Measurements from ENCODE around the gene BAIAP2L1.
"Not testable (repeated sequence)": the region's sequence is repeated elsewhere in the genome, so short reads cannot be mapped to it uniquely, and the experiment has no call there.

The BAIAP2L1 gene

GRCh38 chr7:98315994-98316527 is 84.8 kb downstream of the BAIAP2L1 start:
- not testable (repeated sequence) for H3K9ac ChIP-seq (ENCODE audit: low read length); H3K27me3 ChIP-seq (replicated peaks; ENCODE audit: control insufficient read depth, insufficient read depth, low read length); H3K9me3 ChIP-seq (ENCODE audit: control insufficient read depth, low read length); DNase-seq (ENCODE audit: low read depth); H3K4me3 ChIP-seq (ENCODE audit: low read length); H3K36me3 ChIP-seq (ENCODE audit: control insufficient read depth, insufficient read depth, low read length, severe bottlenecking); H3K4me1 ChIP-seq (ENCODE audit: control insufficient read depth, insufficient read depth, low read length)

- Histone ChIP-seq H3K4me1 (ENCODE audit: control insufficient read depth, insufficient read depth, low read length) (no peaks in the 10 kb centered on the region), H3K9me3 (ENCODE audit: control insufficient read depth, low read length) (no peaks in the 10 kb centered on the region), H3K9ac (ENCODE audit: low read length) (no peak overlapping the region), H3K36me3 (ENCODE audit: control insufficient read depth, insufficient read depth, low read length, severe bottlenecking) (no peaks in the 10 kb centered on the region), H3K27me3 (replicated peaks; ENCODE audit: control insufficient read depth, insufficient read depth, low read length) (no peaks in the 10 kb centered on the region), H3K4me3 (ENCODE audit: low read length) (no peak overlapping the region)
- no peak for DNase-seq (ENCODE audit: low read depth)
Measured at GRCh38 chr7:98315318-98315993, 85.4 kb downstream of the BAIAP2L1 start.

- H3K27me3 ChIP-seq (replicated peaks; ENCODE audit: control insufficient read depth, insufficient read depth, low read length): no peaks in the 10 kb centered on the region
- no peaks in the 10 kb centered on the region for H3K9me3 ChIP-seq (ENCODE audit: control insufficient read depth, low read length)
- no peak overlapping the region for H3K4me3 ChIP-seq (ENCODE audit: low read length)
- peaks cover 2% of the 10 kb centered on the region for H3K36me3 ChIP-seq (ENCODE audit: control insufficient read depth, insufficient read depth, low read length, severe bottlenecking)
- H3K9ac ChIP-seq (ENCODE audit: low read length): no peak overlapping the region
- no peaks in the 10 kb centered on the region for H3K4me1 ChIP-seq (ENCODE audit: control insufficient read depth, insufficient read depth, low read length)
- no peak for DNase-seq (ENCODE audit: low read depth)
Measured at GRCh38 chr7:98314469-98314868, 86.4 kb downstream of the BAIAP2L1 start.

- peaks cover 7% of the 10 kb centered on the region for H3K36me3 ChIP-seq (ENCODE audit: control insufficient read depth, insufficient read depth, low read length, severe bottlenecking)
- H3K9ac ChIP-seq (ENCODE audit: low read length): no peak overlapping the region
- H3K9me3 ChIP-seq (ENCODE audit: control insufficient read depth, low read length): no peaks in the 10 kb centered on the region
- no peak for DNase-seq (ENCODE audit: low read depth)
- no peak overlapping the region for H3K4me3 ChIP-seq (ENCODE audit: low read length)
- no peaks in the 10 kb centered on the region for H3K4me1 ChIP-seq (ENCODE audit: control insufficient read depth, insufficient read depth, low read length)
- H3K27me3 ChIP-seq (replicated peaks; ENCODE audit: control insufficient read depth, insufficient read depth, low read length): no peaks in the 10 kb centered on the region
Measured at GRCh38 chr7:98312201-98312600, 88.7 kb downstream of the BAIAP2L1 start.

- Histone ChIP-seq H3K4me3 (ENCODE audit: low read length) (no peak overlapping the region), H3K9me3 (ENCODE audit: control insufficient read depth, low read length) (no peaks in the 10 kb centered on the region), H3K36me3 (ENCODE audit: control insufficient read depth, insufficient read depth, low read length, severe bottlenecking) (peaks cover 13% of the 10 kb centered on the region), H3K27me3 (replicated peaks; ENCODE audit: control insufficient read depth, insufficient read depth, low read length) (no peaks in the 10 kb centered on the region), H3K4me1 (ENCODE audit: control insufficient read depth, insufficient read depth, low read length) (no peaks in the 10 kb centered on the region), H3K9ac (ENCODE audit: low read length) (no peak overlapping the region)
- no peak for DNase-seq (ENCODE audit: low read depth)
Measured at GRCh38 chr7:98309566-98309965, 91.3 kb downstream of the BAIAP2L1 start.

GRCh38 chr7:98307971-98308466 is 92.9 kb downstream of the BAIAP2L1 start:
- Histone ChIP-seq H3K9ac (ENCODE audit: low read length) (no peak overlapping the region), H3K4me1 (ENCODE audit: control insufficient read depth, insufficient read depth, low read length) (no peaks in the 10 kb centered on the region), H3K4me3 (ENCODE audit: low read length) (no peak overlapping the region), H3K27me3 (replicated peaks; ENCODE audit: control insufficient read depth, insufficient read depth, low read length) (no peaks in the 10 kb centered on the region), H3K9me3 (ENCODE audit: control insufficient read depth, low read length) (no peaks in the 10 kb centered on the region), H3K36me3 (ENCODE audit: control insufficient read depth, insufficient read depth, low read length, severe bottlenecking) (peaks cover 13% of the 10 kb centered on the region)
- DNase-seq (ENCODE audit: low read depth): no peak

- Histone ChIP-seq H3K36me3 (ENCODE audit: control insufficient read depth, insufficient read depth, low read length, severe bottlenecking) (peaks cover 13% of the 10 kb centered on the region), H3K4me3 (ENCODE audit: low read length) (no peak overlapping the region), H3K9ac (ENCODE audit: low read length) (no peak overlapping the region), H3K4me1 (ENCODE audit: control insufficient read depth, insufficient read depth, low read length) (no peaks in the 10 kb centered on the region), H3K9me3 (ENCODE audit: control insufficient read depth, low read length) (no peaks in the 10 kb centered on the region), H3K27me3 (replicated peaks; ENCODE audit: control insufficient read depth, insufficient read depth, low read length) (no peaks in the 10 kb centered on the region)
- DNase-seq (ENCODE audit: low read depth): no peak
Measured at GRCh38 chr7:98305951-98306535, 94.8 kb downstream of the BAIAP2L1 start.

GRCh38 chr7:98303906-98304305 is 97.0 kb downstream of the BAIAP2L1 start:
- Histone ChIP-seq H3K27me3 (replicated peaks; ENCODE audit: control insufficient read depth, insufficient read depth, low read length) (no peaks in the 10 kb centered on the region), H3K4me3 (ENCODE audit: low read length) (no peak overlapping the region), H3K36me3 (ENCODE audit: control insufficient read depth, insufficient read depth, low read length, severe bottlenecking) (peaks cover 11% of the 10 kb centered on the region), H3K4me1 (ENCODE audit: control insufficient read depth, insufficient read depth, low read length) (no peaks in the 10 kb centered on the region), H3K9me3 (ENCODE audit: control insufficient read depth, low read length) (no peaks in the 10 kb centered on the region), H3K9ac (ENCODE audit: low read length) (no peak overlapping the region)
- DNase-seq (ENCODE audit: low read depth): no peak

GRCh38 chr7:98303176-98303865 is 97.6 kb downstream of the BAIAP2L1 start:
- no peak for DNase-seq (ENCODE audit: low read depth)
- Histone ChIP-seq H3K4me1 (ENCODE audit: control insufficient read depth, insufficient read depth, low read length) (no peaks in the 10 kb centered on the region), H3K9me3 (ENCODE audit: control insufficient read depth, low read length) (no peaks in the 10 kb centered on the region)

GRCh38 chr7:98301693-98302470 is 99.0 kb downstream of the BAIAP2L1 start:
- Histone ChIP-seq H3K27me3 (replicated peaks; ENCODE audit: control insufficient read depth, insufficient read depth, low read length) (no peaks in the 10 kb centered on the region), H3K9ac (ENCODE audit: low read length) (no peak overlapping the region), H3K4me1 (ENCODE audit: control insufficient read depth, insufficient read depth, low read length) (no peaks in the 10 kb centered on the region), H3K9me3 (ENCODE audit: control insufficient read depth, low read length) (no peaks in the 10 kb centered on the region), H3K4me3 (ENCODE audit: low read length) (no peak overlapping the region), H3K36me3 (ENCODE audit: control insufficient read depth, insufficient read depth, low read length, severe bottlenecking) (peaks cover 6% of the 10 kb centered on the region)
- no peak for DNase-seq (ENCODE audit: low read depth)

More at GRCh38 chr7:98303176-98303865, 97.6 kb downstream of the BAIAP2L1 start:
- H3K36me3 ChIP-seq (ENCODE audit: control insufficient read depth, insufficient read depth, low read length, severe bottlenecking): peaks cover 11% of the 10 kb centered on the region
- no peak overlapping the region for H3K4me3 ChIP-seq (ENCODE audit: low read length)
- no peak overlapping the region for H3K9ac ChIP-seq (ENCODE audit: low read length)
- H3K27me3 ChIP-seq (replicated peaks; ENCODE audit: control insufficient read depth, insufficient read depth, low read length): no peaks in the 10 kb centered on the region
